ENCODE measurements around the gene GDF11. TPM values are rescaled to one million over a fixed set of nuclear protein-coding genes. Genes with fewer than 3 reads are reported as not detected.
"Not testable (repeated sequence)": the region's sequence is repeated elsewhere in the genome, so short reads cannot be mapped to it uniquely, and the experiment has no call there.

Gene GDF11
- total RNA-seq, 1 donor from 2014 or later, result 15.3 TPM

DNA sequence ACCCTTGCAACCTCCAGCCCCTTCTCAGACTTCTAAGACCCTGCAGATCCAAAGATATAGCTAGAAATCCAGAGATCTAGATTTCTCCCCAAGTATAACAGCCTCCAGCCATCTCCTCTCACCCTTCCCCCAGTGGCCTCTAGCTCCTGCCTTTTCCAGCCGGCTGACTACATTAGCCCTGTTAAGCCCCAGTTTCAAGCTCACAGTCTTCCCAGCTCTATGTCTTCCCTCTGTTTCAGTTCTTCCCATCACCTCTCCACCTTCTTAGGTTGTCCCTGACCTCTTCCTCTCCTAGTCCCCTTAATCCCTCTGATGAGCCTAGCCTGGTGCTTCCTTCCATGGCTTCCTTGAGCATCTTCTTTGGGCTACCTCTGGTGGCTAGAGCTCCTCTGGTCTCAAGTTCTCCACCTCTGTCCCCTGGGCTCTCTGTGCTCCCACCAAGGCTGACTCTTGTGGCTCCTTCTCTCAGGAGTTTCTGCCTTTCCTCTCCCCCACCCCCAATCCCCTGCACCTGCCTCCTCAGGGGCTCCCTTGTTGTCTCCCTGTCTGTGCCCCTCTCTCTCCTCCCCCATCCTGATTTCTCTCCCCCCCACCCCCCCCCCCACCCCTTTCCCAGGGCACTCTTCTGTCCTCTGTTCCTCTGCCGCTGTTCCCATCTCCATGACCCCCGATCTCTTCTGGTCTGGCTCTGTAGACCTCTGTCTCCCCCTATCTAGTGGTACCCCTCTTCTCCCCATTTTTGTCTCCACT is 816 bp upstream of the GDF11 start:
- peak overlapping the region; percentile 77 for H3K27ac Mint-ChIP-seq
- no peak for DNase-seq (ENCODE audit: low spot score)
- peaks cover 7% of the 10 kb centered on the region for H3K36me3 Mint-ChIP-seq (ENCODE audit: low read depth)
- no peaks in the 10 kb centered on the region for H3K9me3 Mint-ChIP-seq
- intact Hi-C loops (cut with micrococcal nuclease), result loop anchor here (2.0 kb wide), 1 partner anchor 13 kb away; the partner anchor contains the start of gene CD63
- no peaks in the 10 kb centered on the region for H3K27me3 Mint-ChIP-seq (ENCODE audit: low read depth)
- peak overlapping the region; percentile 86 for H3K4me3 Mint-ChIP-seq (ENCODE audit: low read depth)
- H3K4me1 Mint-ChIP-seq (ENCODE audit: low read depth), result peaks cover 45% of the 10 kb centered on the region

DNA sequence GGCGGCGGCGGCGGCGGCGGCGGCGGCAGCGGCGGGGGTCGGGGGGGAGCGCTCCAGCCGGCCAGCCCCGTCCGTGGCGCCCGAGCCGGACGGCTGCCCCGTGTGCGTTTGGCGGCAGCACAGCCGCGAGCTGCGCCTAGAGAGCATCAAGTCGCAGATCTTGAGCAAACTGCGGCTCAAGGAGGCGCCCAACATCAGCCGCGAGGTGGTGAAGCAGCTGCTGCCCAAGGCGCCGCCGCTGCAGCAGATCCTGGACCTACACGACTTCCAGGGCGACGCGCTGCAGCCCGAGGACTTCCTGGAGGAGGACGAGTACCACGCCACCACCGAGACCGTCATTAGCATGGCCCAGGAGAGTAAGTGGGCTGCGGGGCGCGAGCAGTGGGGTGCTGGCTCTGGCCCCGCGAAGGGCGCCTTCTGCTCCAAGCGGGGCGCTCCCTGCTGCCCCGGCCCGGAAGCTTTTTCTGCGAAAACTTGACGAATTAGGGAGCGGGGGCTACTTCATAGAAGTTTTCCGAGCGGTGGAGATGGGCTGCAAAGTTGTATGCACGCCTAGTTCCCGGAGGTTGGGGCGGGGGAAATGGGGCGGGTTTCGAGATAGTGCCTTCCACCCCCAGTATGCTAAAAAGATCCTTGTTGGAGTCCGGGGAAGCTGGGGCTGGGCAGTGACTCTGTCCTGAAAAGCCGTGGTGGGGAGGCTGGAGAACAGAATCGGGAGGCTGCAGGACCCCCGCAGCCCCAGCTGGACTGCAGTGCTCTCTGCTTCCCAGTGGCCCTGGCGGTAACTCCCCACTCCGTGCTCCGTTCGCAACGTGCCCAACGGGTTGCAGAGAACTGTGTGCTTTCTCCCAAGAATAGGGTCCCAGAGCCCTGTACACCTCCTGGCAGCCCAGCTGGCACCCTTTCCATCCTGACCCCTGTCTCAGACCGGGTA is 751 bp downstream of the GDF11 start:
- DNase-seq (ENCODE audit: low spot score), result peak; percentile 49
- H3K9me3 Mint-ChIP-seq, result no peaks in the 10 kb centered on the region
- H3K4me3 Mint-ChIP-seq (ENCODE audit: low read depth), result peak overlapping the region; percentile 86
- H3K27ac Mint-ChIP-seq, result peak overlapping the region; percentile 46
- H3K27me3 Mint-ChIP-seq (ENCODE audit: low read depth), result no peaks in the 10 kb centered on the region
- H3K4me1 Mint-ChIP-seq (ENCODE audit: low read depth), result peaks cover 32% of the 10 kb centered on the region
- H3K36me3 Mint-ChIP-seq (ENCODE audit: low read depth), result peaks cover 15% of the 10 kb centered on the region
- intact Hi-C loops (cut with micrococcal nuclease), result loop anchor here (1.0 to 2.0 kb wide), 3 partner anchors 15 to 54 kb away; partner anchors contain the start of gene CD63

DNA sequence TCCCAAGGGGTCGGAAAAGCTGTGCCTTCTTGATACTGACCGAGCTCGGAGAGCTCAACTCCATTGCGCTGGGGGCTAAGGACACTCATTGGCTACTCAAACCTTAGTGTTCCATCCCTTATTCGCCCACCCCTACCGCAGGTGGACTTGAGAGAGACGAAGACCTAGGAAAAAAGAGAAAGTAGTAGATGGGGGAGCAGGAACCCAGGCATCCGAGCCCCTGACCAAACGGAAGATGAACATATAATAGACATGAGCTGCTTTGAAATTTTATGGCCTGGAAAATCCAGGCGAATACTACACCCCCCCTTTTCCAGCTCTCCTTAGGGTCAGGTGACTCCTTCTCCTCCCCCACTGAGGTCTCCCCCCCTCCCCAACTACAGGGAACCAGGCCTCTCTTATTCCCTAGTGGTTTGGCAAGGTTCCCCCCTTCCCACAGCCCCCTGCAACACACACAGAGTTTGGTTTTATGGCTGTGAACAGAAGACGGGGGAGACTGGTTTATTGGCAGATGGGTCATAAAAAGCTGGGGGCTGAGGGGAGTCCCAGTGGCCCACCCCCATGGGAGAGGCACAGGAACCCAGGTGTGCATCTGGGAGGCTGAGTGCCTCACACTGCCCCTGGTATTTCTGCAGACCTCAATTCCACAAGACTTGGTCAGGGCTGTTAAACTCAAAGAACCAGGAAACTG is 1.6 kb downstream of the GDF11 start:
- no peaks in the 10 kb centered on the region for H3K27me3 Mint-ChIP-seq (ENCODE audit: low read depth)
- peaks cover 30% of the 10 kb centered on the region for H3K4me1 Mint-ChIP-seq (ENCODE audit: low read depth)
- H3K27ac Mint-ChIP-seq, result no peak overlapping the region
- peak overlapping the region; percentile 86 for H3K4me3 Mint-ChIP-seq (ENCODE audit: low read depth)
- H3K36me3 Mint-ChIP-seq (ENCODE audit: low read depth), result peaks cover 21% of the 10 kb centered on the region
- no peak for DNase-seq (ENCODE audit: low spot score)
- intact Hi-C loops (cut with micrococcal nuclease), result no loop called here
- no peaks in the 10 kb centered on the region for H3K9me3 Mint-ChIP-seq

GRCh38 chr12:55745361-55746173 is 2.6 kb downstream of the GDF11 start:
- no peaks in the 10 kb centered on the region for H3K27me3 Mint-ChIP-seq (ENCODE audit: low read depth)
- H3K4me1 Mint-ChIP-seq (ENCODE audit: low read depth), result peaks cover 29% of the 10 kb centered on the region
- H3K9me3 Mint-ChIP-seq, result no peaks in the 10 kb centered on the region
- H3K36me3 Mint-ChIP-seq (ENCODE audit: low read depth), result peaks cover 25% of the 10 kb centered on the region
- H3K27ac Mint-ChIP-seq, result no peak overlapping the region
- DNase-seq (ENCODE audit: low spot score), result no peak
- intact Hi-C loops (cut with micrococcal nuclease), result no loop called here
- H3K4me3 Mint-ChIP-seq (ENCODE audit: low read depth), result peak overlapping the region; percentile 1

- H3K4me1 Mint-ChIP-seq (ENCODE audit: low read depth), result peaks cover 28% of the 10 kb centered on the region
- H3K27ac Mint-ChIP-seq, result peak overlapping the region; percentile 1
- H3K9me3 Mint-ChIP-seq, result no peaks in the 10 kb centered on the region
- intact Hi-C loops (cut with micrococcal nuclease), result no loop called here
- H3K36me3 Mint-ChIP-seq (ENCODE audit: low read depth), result peaks cover 32% of the 10 kb centered on the region
- peak overlapping the region; percentile 1 for H3K4me3 Mint-ChIP-seq (ENCODE audit: low read depth)
- no peak for DNase-seq (ENCODE audit: low spot score)
- H3K27me3 Mint-ChIP-seq (ENCODE audit: low read depth), result no peaks in the 10 kb centered on the region
Observed at GRCh38 chr12:55746174-55746912, 3.4 kb downstream of the GDF11 start.

GRCh38 chr12:55746913-55747231 is 4.0 kb downstream of the GDF11 start:
- Mint-ChIP-seq H3K4me1 (ENCODE audit: low read depth) (peaks cover 26% of the 10 kb centered on the region), H3K9me3 (no peaks in the 10 kb centered on the region), H3K4me3 (ENCODE audit: low read depth) (no peak overlapping the region), H3K27me3 (ENCODE audit: low read depth) (no peaks in the 10 kb centered on the region), H3K27ac (no peak overlapping the region), H3K36me3 (ENCODE audit: low read depth) (peaks cover 36% of the 10 kb centered on the region)
- DNase-seq (ENCODE audit: low spot score), result no peak
- intact Hi-C loops (cut with micrococcal nuclease), result no loop called here

- intact Hi-C loops (cut with micrococcal nuclease), result no loop called here
- no peak for DNase-seq (ENCODE audit: low spot score)
- no peaks in the 10 kb centered on the region for H3K9me3 Mint-ChIP-seq
- H3K27me3 Mint-ChIP-seq (ENCODE audit: low read depth), result no peaks in the 10 kb centered on the region
- peaks cover 49% of the 10 kb centered on the region for H3K36me3 Mint-ChIP-seq (ENCODE audit: low read depth)
- no peak overlapping the region for H3K27ac Mint-ChIP-seq
- peaks cover 19% of the 10 kb centered on the region for H3K4me1 Mint-ChIP-seq (ENCODE audit: low read depth)
- no peak overlapping the region for H3K4me3 Mint-ChIP-seq (ENCODE audit: low read depth)
Observed at GRCh38 chr12:55748230-55748993, 5.5 kb downstream of the GDF11 start.

GRCh38 chr12:55755246-55755645 is 12.3 kb downstream of the GDF11 start:
- H3K4me1 Mint-ChIP-seq (ENCODE audit: low read depth), result peaks cover 3% of the 10 kb centered on the region
- H3K27ac Mint-ChIP-seq, result peak overlapping the region; percentile 21
- H3K9me3 Mint-ChIP-seq, result no peaks in the 10 kb centered on the region
- H3K4me3 Mint-ChIP-seq (ENCODE audit: low read depth), result no peak overlapping the region
- intact Hi-C loops (cut with micrococcal nuclease), result no loop called here
- DNase-seq (ENCODE audit: low spot score), result no peak
- H3K36me3 Mint-ChIP-seq (ENCODE audit: low read depth), result peaks cover 80% of the 10 kb centered on the region
- no peaks in the 10 kb centered on the region for H3K27me3 Mint-ChIP-seq (ENCODE audit: low read depth)

DNA sequence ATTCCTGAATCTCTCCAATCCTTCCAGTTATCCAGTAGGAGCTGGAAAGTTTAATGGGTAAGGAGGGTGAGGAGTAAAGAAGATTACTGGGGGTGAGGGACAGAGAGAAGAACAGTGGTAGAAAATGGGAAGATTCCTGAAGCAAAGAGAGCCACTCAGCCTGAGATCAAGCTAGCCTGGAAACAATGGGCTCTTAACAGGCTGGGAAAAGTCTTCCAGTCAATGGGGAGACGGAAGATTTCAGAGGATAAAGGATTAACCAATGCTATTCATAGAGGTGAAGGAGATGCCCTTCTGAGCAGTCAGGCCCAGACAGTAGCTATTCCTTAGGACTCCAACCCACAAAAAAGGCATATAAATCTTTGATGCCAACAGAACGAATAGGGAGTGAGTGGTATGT is 14.8 kb downstream of the GDF11 start:
- Mint-ChIP-seq H3K9me3 (no peaks in the 10 kb centered on the region), H3K4me1 (ENCODE audit: low read depth) (peaks cover 12% of the 10 kb centered on the region), H3K4me3 (ENCODE audit: low read depth) (no peak overlapping the region), H3K27me3 (ENCODE audit: low read depth) (no peaks in the 10 kb centered on the region), H3K36me3 (ENCODE audit: low read depth) (peaks cover 81% of the 10 kb centered on the region), H3K27ac (peak overlapping the region; percentile 48)
- intact Hi-C loops (cut with micrococcal nuclease), result no loop called here
- DNase-seq (ENCODE audit: low spot score), result no peak

DNA sequence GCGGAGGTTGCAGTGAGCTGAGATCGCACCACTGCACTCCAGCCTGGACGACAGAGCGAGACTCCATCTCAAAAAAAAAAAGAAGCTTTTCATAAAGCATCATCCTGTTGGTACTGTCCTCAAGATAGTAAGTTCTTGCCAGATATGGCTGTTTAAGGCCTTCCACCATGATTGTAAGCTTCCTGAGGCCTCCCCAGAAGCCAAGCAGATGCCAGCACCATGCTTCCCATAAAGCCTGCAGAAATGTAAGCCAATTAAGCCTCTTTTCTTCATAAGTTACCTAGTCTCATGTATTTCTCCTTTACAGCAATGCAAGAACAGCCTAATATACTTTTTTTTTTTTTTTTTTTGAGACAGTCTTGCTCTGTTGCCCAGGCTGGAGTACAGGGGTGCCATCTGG is 15.7 kb downstream of the GDF11 start:
- DNase-seq (ENCODE audit: low spot score); H3K27ac Mint-ChIP-seq; intact Hi-C loops (cut with micrococcal nuclease); H3K27me3 Mint-ChIP-seq (ENCODE audit: low read depth); H3K9me3 Mint-ChIP-seq; H3K4me3 Mint-ChIP-seq (ENCODE audit: low read depth): not testable (repeated sequence)
- Mint-ChIP-seq H3K36me3 (ENCODE audit: low read depth) (peaks cover 78% of the 10 kb centered on the region), H3K4me1 (ENCODE audit: low read depth) (peaks cover 12% of the 10 kb centered on the region)

DNA sequence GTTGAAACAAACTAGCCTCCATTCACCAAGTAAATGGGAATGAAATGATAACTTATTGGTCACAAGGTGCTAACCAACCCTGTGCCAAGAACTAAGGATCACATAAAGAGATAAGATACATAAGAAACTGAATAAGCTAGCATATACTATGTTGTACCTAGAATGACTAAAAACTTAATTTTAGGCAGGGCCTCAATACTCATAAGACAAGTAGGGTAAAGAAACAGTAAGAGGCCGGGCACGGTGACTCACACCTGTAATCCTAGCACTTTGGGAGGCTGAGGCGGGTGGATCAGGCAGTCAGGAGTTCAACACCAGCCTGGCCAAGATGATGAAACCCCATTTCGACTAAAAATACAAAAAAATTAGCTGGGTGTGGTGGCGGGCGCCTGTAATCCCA is 17.7 kb downstream of the GDF11 start:
- Mint-ChIP-seq H3K36me3 (ENCODE audit: low read depth) (peaks cover 70% of the 10 kb centered on the region), H3K4me1 (ENCODE audit: low read depth) (peaks cover 10% of the 10 kb centered on the region), H3K4me3 (ENCODE audit: low read depth) (no peak overlapping the region), H3K27me3 (ENCODE audit: low read depth) (no peaks in the 10 kb centered on the region), H3K9me3 (no peaks in the 10 kb centered on the region), H3K27ac (peak overlapping the region; percentile 62)
- no peak for DNase-seq (ENCODE audit: low spot score)
- intact Hi-C loops (cut with micrococcal nuclease), result no loop called here
